ENCODE results near the gene ALKBH3. TPM values are rescaled to one million over a fixed set of nuclear protein-coding genes. Genes with fewer than 3 reads are reported as not detected.

Gene ALKBH3
- total and polyA plus RNA-seq, 2 of the 13 experiments (the other 11 are each of a cell fraction or from before 2014, with no cell fraction given), result 17.8 to 36.1 TPM

DNA sequence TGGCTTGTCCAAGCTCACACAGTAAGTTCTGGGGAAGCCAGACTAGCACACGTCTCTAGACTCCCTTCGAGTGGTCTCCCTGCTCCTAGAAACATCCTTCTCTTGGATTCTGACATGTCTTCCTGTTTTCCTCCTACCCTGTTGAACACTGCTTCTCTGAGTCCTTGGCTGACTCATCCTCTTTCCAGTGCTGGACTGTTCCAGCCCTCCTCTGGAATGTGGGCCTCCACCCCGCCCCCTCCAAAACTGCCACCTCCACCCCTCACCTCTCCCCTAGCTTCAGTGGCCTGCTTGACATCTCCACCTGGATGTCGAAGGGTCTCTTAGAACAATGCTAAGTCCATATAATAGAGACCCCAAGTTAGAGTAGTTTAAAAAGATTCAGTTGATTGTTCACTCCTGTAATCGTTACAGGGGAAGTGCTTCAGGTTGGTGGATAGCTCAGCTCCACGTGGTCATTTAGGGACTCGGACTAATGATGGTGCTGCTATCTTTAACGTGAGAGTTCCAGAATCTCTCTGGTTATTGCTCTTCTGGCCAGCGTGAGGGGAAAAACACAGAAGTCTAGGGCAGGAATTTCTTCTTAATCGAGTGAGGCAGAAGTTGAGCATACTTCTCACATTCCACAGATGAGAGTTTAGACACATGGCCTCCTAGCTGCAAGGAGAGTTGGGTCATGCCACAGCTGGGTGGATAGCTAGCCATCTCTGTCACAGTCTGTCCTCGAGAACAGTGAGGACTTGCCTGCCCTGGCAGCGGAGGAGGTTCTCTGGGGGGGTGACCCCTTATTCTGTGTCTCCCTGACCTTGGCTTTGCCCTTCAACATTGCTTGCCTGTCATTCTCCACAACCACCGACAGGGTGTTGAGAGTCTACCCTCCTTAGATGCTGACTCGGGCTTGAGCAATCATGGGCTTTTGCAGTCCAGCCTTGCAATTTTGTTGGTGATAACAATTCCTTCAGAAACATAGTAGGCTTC lies 57.1 kb downstream of the ALKBH3 start:
- H3K4me2 ChIP-seq (ENCODE audit: low read depth, low read length), result no peak overlapping the region
- FAIRE-seq (no peak), DNase-seq (ENCODE audit: low spot score) (no peak), ATAC-seq (no peak)
- TF ChIP-seq CAMTA2 (CRISPR knock-in tag; IDR thresholded peaks at IDR 0.05; ENCODE audit: borderline replicate concordance) (no peak), DZIP1 (CRISPR knock-in tag; IDR thresholded peaks at IDR 0.05) (no peak), ESRRA (CRISPR knock-in tag; IDR thresholded peaks at IDR 0.05; ENCODE audit: low read depth) (0 out of 2 replicates have a peak, but pooled peaks have one; percentile 23), DPF2 (CRISPR knock-in tag; IDR thresholded peaks at IDR 0.05; ENCODE audit: borderline replicate concordance, low read depth) (no peak), MAFF (IDR thresholded peaks at IDR 0.05; ENCODE audit: low read depth, low read length) (peak; percentile 14; the same call in 1 of the 2 replicates), FOSL2 (CRISPR knock-in tag; IDR thresholded peaks at IDR 0.05) (peak; percentile 52), ZNF33A (CRISPR knock-in tag; IDR thresholded peaks at IDR 0.05; ENCODE audit: borderline replicate concordance) (no peak), ZNF580 (CRISPR knock-in tag; IDR thresholded peaks at IDR 0.05; ENCODE audit: borderline replicate concordance, low read depth) (peak; percentile 78; the same call in 1 of the 2 replicates)
- POLR2A ChIA-PET, result no interaction called here
- intact Hi-C loops (cut with micrococcal nuclease; ENCODE audit: unreplicated experiment) (no loop called here), in situ Hi-C loops (cut with HindIII; ENCODE audit: extremely low pct_ligation_motif_present, low pct_unique_long_range_greater_than_20kb) (no loop called here)
- no peak overlapping the region for H3K4me3 ChIP-seq (replicated peaks in 1 of 3; ENCODE audit: insufficient read depth in 1 of 3, low read depth in 2 of 3, low read length in 3 of 3)
- 14% methylated on average over 11 of the region's 14 CpGs for WGBS (ENCODE audit: low lambda C conversion rate)
- H2AFZ ChIP-seq (ENCODE audit: low read length), result no peak overlapping the region
- no peaks in the 10 kb centered on the region for H3K36me3 ChIP-seq (replicated peaks in 1 of 2; ENCODE audit: control insufficient read depth in 1 of 2, insufficient read depth in 2 of 2, low read length in 2 of 2)
- H3K27me3 ChIP-seq (ENCODE audit: control insufficient read depth in 1 of 2, insufficient read depth in 2 of 2, low read length in 2 of 2), result peaks cover 5 to 36% of the 10 kb centered on the region in 2 experiments
- CTCF ChIA-PET (ENCODE audit: low intra/inter-chr PET ratio, low total read pairs), result no interaction called here
- H3K4me1 ChIP-seq (ENCODE audit: insufficient read depth, low read length), result 0 out of 2 replicates have a peak, but pooled peaks cover 8% of the 10 kb centered on the region
- H3K9me3 ChIP-seq (ENCODE audit: low read length), result no peaks in the 10 kb centered on the region
- no peak overlapping the region for H3K9ac ChIP-seq (ENCODE audit: insufficient read depth, low read depth, low read length)
- no TSS peak for BruUV-seq (replicated peaks)
- no peaks in the 10 kb centered on the region for H3K79me2 ChIP-seq (ENCODE audit: insufficient read depth, low read length)
- H3K27ac ChIP-seq (ENCODE audit: extremely low read length, insufficient read depth, low read length), result no peak overlapping the region
- no peaks in the 10 kb centered on the region for H4K20me1 ChIP-seq (ENCODE audit: insufficient read depth, low read length)
